ENCODE measurements around the gene BPIFB3. TPM values are rescaled to one million over a fixed set of nuclear protein-coding genes. Genes with fewer than 3 reads are reported as not detected.

Gene BPIFB3
- total and polyA plus RNA-seq, 2 donors from 2014 or later = not detected

DNA sequence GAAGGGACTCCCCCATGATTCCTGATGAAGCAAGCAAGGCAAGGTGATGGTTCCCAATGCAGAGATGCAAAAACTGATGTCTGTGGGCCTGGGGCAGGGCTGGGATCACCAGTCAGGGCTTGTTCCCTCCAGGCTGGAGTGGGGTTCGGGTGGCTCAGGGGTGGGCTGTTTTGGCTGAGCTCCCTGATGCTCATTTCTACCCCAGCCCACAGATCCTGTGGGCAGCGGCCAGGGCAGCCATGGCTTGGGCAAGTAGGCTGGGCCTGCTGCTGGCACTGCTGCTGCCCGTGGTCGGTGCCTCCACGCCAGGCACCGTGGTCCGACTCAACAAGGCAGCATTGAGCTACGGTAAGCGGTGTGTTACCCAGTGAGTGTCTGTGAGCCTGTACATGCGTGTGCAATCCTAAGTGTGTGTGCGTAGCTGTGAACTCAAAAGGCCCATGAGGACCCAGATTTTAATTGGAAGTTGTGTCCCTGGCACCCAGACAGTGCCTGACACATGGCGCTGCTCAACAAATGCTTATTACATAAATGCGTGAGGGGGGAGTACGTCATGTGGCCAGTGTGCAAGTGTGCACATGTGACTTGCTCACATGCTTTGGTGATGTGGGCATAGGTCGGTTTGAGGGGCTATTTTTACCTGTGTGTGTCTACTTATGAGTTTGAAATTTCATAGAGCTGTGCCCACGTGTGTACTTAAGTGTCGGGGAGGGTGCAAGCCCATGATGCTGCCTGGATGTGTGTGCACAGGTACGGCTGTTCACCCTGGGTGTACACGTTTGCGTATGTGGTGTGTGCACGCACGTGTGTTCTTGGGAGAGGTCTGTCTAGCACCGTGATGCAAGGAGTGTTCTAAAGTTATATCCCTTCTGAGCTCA is 45.1 kb upstream of the BPIFB3 start:
- Histone ChIP-seq H3K9me3 (ENCODE audit: control insufficient read depth in 2 of 3, insufficient read depth in 1 of 3, low read length in 3 of 3) (peaks cover 0 to 4% (median 0%) of the 10 kb centered on the region in 3 donors), H3K27me3 (ENCODE audit: control insufficient read depth, insufficient read depth, low read length) (no peaks in the 10 kb centered on the region), H3K36me3 (ENCODE audit: control insufficient read depth in 2 of 3, insufficient read depth in 3 of 3, low read length in 3 of 3) (no peaks in the 10 kb centered on the region), H3K9ac (ENCODE audit: low read length in 3 of 3) (no peak overlapping the region), H3K4me3 (ENCODE audit: low read length in 3 of 3) (no peak overlapping the region), H3K4me1 (ENCODE audit: control insufficient read depth in 2 of 3, insufficient read depth in 2 of 3, low read depth in 1 of 3, low read length in 3 of 3) (peaks cover 0 to 3% (median 0%) of the 10 kb centered on the region in 3 donors), H3K27ac (ENCODE audit: low read depth in 2 of 2, low read length in 2 of 2) (no peak overlapping the region)
- DNase-seq = no peak
- TF ChIP-seq, protein P1, sequence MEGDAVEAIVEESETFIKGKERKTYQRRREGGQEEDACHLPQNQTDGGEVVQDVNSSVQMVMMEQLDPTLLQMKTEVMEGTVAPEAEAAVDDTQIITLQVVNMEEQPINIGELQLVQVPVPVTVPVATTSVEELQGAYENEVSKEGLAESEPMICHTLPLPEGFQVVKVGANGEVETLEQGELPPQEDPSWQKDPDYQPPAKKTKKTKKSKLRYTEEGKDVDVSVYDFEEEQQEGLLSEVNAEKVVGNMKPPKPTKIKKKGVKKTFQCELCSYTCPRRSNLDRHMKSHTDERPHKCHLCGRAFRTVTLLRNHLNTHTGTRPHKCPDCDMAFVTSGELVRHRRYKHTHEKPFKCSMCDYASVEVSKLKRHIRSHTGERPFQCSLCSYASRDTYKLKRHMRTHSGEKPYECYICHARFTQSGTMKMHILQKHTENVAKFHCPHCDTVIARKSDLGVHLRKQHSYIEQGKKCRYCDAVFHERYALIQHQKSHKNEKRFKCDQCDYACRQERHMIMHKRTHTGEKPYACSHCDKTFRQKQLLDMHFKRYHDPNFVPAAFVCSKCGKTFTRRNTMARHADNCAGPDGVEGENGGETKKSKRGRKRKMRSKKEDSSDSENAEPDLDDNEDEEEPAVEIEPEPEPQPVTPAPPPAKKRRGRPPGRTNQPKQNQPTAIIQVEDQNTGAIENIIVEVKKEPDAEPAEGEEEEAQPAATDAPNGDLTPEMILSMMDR (IDR thresholded peaks at IDR 0.05; ENCODE audit: borderline replicate concordance, extremely low read depth, insufficient read depth) = no peak
- intact Hi-C loops (cut with DNase I) = no loop called here
- no peak for FAIRE-seq

DNA sequence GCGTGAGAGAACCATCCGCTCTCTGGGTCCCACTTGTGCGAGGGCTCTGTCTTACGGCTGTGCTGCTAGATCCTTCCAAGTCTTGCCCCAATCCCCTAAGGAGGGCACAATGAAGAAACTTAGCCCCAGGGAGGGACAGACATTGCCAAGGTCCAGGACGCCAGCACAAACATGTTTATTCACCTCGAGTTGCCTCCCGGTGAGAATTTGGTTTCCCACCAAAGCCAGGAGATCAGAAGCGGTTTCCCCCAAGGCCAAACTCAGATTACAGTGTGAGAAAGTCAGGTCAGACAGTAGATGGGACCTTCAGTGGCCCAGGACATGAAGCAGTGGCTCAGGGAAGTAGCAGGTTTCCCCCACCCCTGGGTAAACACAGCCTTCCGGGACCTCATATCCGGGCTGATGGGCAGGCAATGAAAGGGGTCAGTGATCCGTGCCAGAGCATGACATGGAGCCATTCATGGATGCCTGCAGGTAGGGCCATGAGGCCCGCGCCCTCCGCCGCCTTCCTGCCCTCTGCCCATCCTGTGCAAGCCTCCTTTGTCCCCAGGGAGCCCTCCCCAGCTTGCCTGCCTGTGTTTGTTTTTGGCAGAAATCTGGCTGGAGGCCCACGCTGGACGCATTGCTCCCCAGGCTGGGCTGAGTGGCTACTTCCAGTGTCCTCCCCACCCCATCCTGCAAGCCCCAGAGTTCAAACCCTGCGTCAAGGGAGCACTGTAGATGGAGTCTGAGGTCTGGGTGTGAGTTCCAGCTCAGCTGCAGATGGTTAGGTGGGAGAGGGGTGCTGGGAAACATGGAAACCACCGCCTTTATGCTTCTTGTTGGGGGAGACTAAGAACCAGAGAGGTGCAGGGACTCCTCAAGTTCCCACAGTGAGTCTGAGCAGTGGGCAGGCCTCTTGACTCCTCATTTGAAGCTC is 44.2 kb upstream of the BPIFB3 start:
- H3K36me3 ChIP-seq (ENCODE audit: control insufficient read depth in 2 of 3, insufficient read depth in 3 of 3, low read length in 3 of 3) = no peaks in the 10 kb centered on the region
- intact Hi-C loops (cut with DNase I) = no loop called here
- H3K4me1 ChIP-seq (ENCODE audit: control insufficient read depth in 2 of 3, insufficient read depth in 2 of 3, low read depth in 1 of 3, low read length in 3 of 3) = peaks cover 0 to 3% (median 0%) of the 10 kb centered on the region in 3 donors
- TF ChIP-seq, protein P1 (IDR thresholded peaks at IDR 0.05; ENCODE audit: borderline replicate concordance, extremely low read depth, insufficient read depth) = no peak
- no peaks in the 10 kb centered on the region for H3K27me3 ChIP-seq (ENCODE audit: control insufficient read depth, insufficient read depth, low read length)
- DNase-seq (peak in 4 of 5 donors; percentile 57 to 73 (median 62)), FAIRE-seq (no peak)
- H3K27ac ChIP-seq (ENCODE audit: low read depth in 2 of 2, low read length in 2 of 2) = no peak overlapping the region
- H3K4me3 ChIP-seq (ENCODE audit: low read length in 3 of 3) = no peak overlapping the region
- no peak overlapping the region for H3K9ac ChIP-seq (ENCODE audit: low read length in 3 of 3)
- peaks cover 0 to 4% (median 0%) of the 10 kb centered on the region in 3 donors for H3K9me3 ChIP-seq (ENCODE audit: control insufficient read depth in 2 of 3, insufficient read depth in 1 of 3, low read length in 3 of 3)

DNA sequence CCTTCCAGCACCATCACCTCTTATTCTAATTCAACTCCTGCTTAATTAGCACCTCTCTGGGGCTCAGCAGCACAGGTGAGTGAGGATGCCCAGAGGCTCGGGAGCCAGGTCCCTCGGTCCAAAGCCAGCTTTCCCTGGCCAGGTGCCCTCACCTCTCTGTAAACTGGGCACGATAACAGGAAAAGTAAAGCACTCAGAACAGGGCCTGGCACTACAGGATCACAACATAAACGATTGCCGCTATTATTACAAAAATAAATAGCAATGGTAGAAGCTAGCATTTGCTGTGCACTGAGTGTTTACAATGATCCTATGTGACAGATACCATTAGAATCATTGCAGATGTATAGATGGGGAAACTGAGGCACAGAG is 43.6 kb upstream of the BPIFB3 start:
- Histone ChIP-seq H3K4me1 (ENCODE audit: control insufficient read depth in 2 of 3, insufficient read depth in 2 of 3, low read depth in 1 of 3, low read length in 3 of 3) (peaks cover 0 to 3% (median 0%) of the 10 kb centered on the region in 3 donors), H3K9ac (ENCODE audit: low read length in 3 of 3) (no peak overlapping the region), H3K27me3 (ENCODE audit: control insufficient read depth, insufficient read depth, low read length) (no peaks in the 10 kb centered on the region), H3K27ac (ENCODE audit: low read depth in 2 of 2, low read length in 2 of 2) (no peak overlapping the region), H3K36me3 (ENCODE audit: control insufficient read depth in 2 of 3, insufficient read depth in 3 of 3, low read length in 3 of 3) (no peaks in the 10 kb centered on the region), H3K4me3 (ENCODE audit: low read length in 3 of 3) (no peak overlapping the region), H3K9me3 (ENCODE audit: control insufficient read depth in 2 of 3, insufficient read depth in 1 of 3, low read length in 3 of 3) (peaks cover 0 to 4% (median 0%) of the 10 kb centered on the region in 3 donors)
- intact Hi-C loops (cut with DNase I) = no loop called here
- no peak for FAIRE-seq
- no peak for DNase-seq
- TF ChIP-seq, protein P1 (IDR thresholded peaks at IDR 0.05; ENCODE audit: borderline replicate concordance, extremely low read depth, insufficient read depth) = no peak
